A673 (cell line): ENCODE data around the gene CYTH2.
"Not testable (repeated sequence)": the region's sequence is repeated elsewhere in the genome, so short reads cannot be mapped to it uniquely, and the experiment has no call there.

Experiments used
- EZH2 ChIP-seq: fragments of 200-600 bp; sonication (generic); IDR thresholded peaks from 2 replicates; pipeline ENCODE4 v1.6.1; 2017; ENCODE audit warnings: borderline replicate concordance, low read depth, mild to moderate bottlenecking, mixed read lengths, antibody characterized with exemption, low read length; ENCODE audit not compliant: poor library complexity, severe bottlenecking
- TF ChIP-seq, protein P1 (sequence below): fragments of 300-800, 200-600 bp; sonication (generic); conservative IDR thresholded peaks from 2 replicates; pipeline ENCODE4 v1.5.1; 2017; ENCODE audit warnings: low read depth, mild to moderate bottlenecking, antibody characterized with exemption, low read length, moderate library complexity, mixed read lengths

DNA sequence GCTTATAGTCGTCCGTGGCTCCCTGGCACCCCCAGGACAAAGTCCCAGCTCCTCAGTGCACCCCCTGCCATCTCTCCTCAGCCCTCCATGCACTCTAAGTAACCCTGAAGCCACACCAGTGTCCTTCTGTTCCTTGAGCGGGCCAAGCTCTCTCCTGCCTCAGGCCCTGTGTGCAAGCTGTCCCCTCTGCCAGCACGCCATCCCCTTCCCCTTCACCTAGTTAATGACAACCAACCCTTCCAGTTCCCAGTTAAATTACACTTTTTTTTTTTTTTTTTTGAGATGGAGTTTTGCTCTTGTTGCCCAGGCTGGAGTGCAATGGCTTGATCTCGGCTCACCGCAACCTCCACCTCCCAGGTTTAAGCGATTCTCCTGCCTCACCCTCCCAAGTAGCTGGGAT lies 19.3 kb downstream of the CYTH2 start:
- not testable (repeated sequence) for TF ChIP-seq EZH2
- TF ChIP-seq, protein P1, sequence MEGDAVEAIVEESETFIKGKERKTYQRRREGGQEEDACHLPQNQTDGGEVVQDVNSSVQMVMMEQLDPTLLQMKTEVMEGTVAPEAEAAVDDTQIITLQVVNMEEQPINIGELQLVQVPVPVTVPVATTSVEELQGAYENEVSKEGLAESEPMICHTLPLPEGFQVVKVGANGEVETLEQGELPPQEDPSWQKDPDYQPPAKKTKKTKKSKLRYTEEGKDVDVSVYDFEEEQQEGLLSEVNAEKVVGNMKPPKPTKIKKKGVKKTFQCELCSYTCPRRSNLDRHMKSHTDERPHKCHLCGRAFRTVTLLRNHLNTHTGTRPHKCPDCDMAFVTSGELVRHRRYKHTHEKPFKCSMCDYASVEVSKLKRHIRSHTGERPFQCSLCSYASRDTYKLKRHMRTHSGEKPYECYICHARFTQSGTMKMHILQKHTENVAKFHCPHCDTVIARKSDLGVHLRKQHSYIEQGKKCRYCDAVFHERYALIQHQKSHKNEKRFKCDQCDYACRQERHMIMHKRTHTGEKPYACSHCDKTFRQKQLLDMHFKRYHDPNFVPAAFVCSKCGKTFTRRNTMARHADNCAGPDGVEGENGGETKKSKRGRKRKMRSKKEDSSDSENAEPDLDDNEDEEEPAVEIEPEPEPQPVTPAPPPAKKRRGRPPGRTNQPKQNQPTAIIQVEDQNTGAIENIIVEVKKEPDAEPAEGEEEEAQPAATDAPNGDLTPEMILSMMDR: not testable (repeated sequence)
